ENCODE data around the gene RBBP4. TPM values are rescaled to one million over a fixed set of nuclear protein-coding genes. Genes with fewer than 3 reads are reported as not detected.

The RBBP4 gene
- total RNA-seq: 96.6 TPM
- long read RNA-seq, full-length matches to known transcripts: 142 of 158 reads
- long read RNA-seq, partial matches to known transcripts: 8 of 158 reads
- long read RNA-seq, other reads (novel, unspliced or antisense): 8 of 158 reads

- DNase-seq: peak; percentile 99
- Histone ChIP-seq H3K27me3 (ENCODE audit: low read depth) (no peaks in the 10 kb centered on the region), H3K4me1 (peaks cover 80% of the 10 kb centered on the region), H3K9me3 (replicated peaks) (no peaks in the 10 kb centered on the region), H3K36me3 (peaks cover 39% of the 10 kb centered on the region), H3K4me3 (peak within 1 kb of the TSS; percentile 80), H3K27ac (replicated peaks) (peak within 1 kb of the TSS; percentile 100)
- peak; percentile 20 for TF ChIP-seq CTCF (IDR thresholded peaks at IDR 0.05; ENCODE audit: borderline replicate concordance)
- intact Hi-C loops (cut with micrococcal nuclease): no loop called here
These were observed at the start of gene RBBP4 for GRCh38 chr1:32650752-32651460. TSS of gene RBBP4 (plus strand) at chr1:32651208. CDS start at chr1:32651307, 99 bp downstream.

- Histone ChIP-seq H3K4me1 (no peaks in the 10 kb centered on the region), H3K27me3 (ENCODE audit: low read depth) (no peaks in the 10 kb centered on the region), H3K36me3 (no peaks in the 10 kb centered on the region), H3K27ac (replicated peaks) (no peak overlapping the region), H3K9me3 (replicated peaks) (no peaks in the 10 kb centered on the region), H3K4me3 (no peak overlapping the region)
- intact Hi-C loops (cut with micrococcal nuclease): no loop called here
- no peak for TF ChIP-seq CTCF (IDR thresholded peaks at IDR 0.05; ENCODE audit: borderline replicate concordance)
- DNase-seq: no peak
These were observed 45.1 kb upstream of the RBBP4 start for GRCh38 chr1:32605711-32606424.

DNA sequence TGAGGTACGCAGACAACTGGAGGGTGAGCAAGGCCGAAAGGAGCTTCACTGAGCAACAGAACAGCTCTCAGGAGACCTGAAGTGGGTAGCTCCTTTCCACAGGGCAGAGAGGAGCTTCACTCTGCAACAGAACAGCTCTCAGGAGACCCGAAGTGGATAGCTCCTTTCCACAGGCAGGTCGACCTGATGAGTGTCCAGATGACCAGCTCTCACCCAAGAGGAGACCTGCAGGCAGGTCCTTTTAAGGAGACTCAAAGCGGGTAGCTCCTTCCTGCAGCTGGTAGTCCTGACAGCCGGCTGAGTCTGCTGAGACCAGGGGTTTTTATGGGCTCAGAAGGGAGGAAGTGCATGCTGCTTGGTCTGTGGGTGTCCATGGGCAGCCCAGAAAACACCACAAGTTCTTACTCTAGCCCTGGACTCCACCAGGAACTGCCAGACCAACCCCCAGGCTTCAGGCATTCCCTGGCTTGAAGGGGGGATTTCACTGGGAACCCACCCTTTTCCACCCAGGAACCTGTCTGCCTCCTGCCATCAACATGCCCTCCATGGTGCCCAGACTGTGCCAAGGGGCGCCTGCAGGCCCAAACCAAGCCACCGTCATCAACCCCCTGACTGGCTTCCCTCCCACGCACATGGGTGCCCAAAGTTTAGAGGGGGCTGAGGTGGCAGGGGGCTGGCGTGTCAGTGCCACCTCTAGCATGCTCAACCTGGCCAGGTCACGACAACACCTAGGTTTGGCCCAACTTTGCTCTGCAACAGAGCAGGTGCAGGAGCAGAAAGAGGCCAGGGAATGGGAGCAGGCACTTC is 44.2 kb upstream of the RBBP4 start:
- intact Hi-C loops (cut with micrococcal nuclease): no loop called here
- no peak for TF ChIP-seq CTCF (IDR thresholded peaks at IDR 0.05; ENCODE audit: borderline replicate concordance)
- H3K4me1 ChIP-seq: peaks cover 7% of the 10 kb centered on the region
- DNase-seq: no peak
- no peak overlapping the region for H3K27ac ChIP-seq (replicated peaks)
- H3K27me3 ChIP-seq (ENCODE audit: low read depth): no peaks in the 10 kb centered on the region
- H3K4me3 ChIP-seq: no peak overlapping the region
- no peaks in the 10 kb centered on the region for H3K9me3 ChIP-seq (replicated peaks)
- no peaks in the 10 kb centered on the region for H3K36me3 ChIP-seq

DNA sequence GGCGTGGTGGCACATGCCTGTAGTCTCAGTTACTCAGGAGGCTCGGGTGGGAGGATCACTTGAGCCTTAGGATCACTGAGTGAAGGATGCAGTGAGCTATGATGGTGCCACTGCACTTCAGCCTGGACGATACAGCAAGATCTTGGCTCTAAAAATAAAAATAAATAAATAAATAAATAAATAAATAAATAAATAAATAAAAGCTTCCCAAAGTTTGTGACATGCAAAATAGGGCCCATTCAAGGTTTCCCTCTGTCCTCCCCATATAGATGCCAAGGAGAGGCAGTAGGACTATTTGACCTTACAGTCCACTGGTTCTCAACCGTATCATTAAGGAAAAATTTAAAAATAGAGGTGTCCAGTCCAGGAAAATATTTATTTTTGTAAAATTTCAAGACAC is 41.8 kb upstream of the RBBP4 start:
- Histone ChIP-seq H3K36me3 (no peaks in the 10 kb centered on the region), H3K27me3 (ENCODE audit: low read depth) (no peaks in the 10 kb centered on the region), H3K27ac (replicated peaks) (no peak overlapping the region), H3K9me3 (replicated peaks) (no peaks in the 10 kb centered on the region), H3K4me3 (no peak overlapping the region), H3K4me1 (peaks cover 18% of the 10 kb centered on the region)
- intact Hi-C loops (cut with micrococcal nuclease): no loop called here
- TF ChIP-seq CTCF (IDR thresholded peaks at IDR 0.05; ENCODE audit: borderline replicate concordance): no peak
- no peak for DNase-seq

- Histone ChIP-seq H3K4me1 (peaks cover 18% of the 10 kb centered on the region), H3K4me3 (peak overlapping the region; percentile 75)
- intact Hi-C loops (cut with micrococcal nuclease): no loop called here
These were observed 39.2 kb upstream of the RBBP4 start for GRCh38 chr1:32611859-32612188.

More at GRCh38 chr1:32611859-32612188, 39.2 kb upstream of the RBBP4 start:
- TF ChIP-seq CTCF (IDR thresholded peaks at IDR 0.05; ENCODE audit: borderline replicate concordance): no peak
- no peaks in the 10 kb centered on the region for H3K36me3 ChIP-seq
- no peak for DNase-seq
- no peaks in the 10 kb centered on the region for H3K9me3 ChIP-seq (replicated peaks)
- H3K27me3 ChIP-seq (ENCODE audit: low read depth): no peaks in the 10 kb centered on the region
- H3K27ac ChIP-seq (replicated peaks): peak overlapping the region; percentile 82
